K562 (cell line): ENCODE measurements around the gene CHST13. TPM values are rescaled to one million over a fixed set of nuclear protein-coding genes. Genes with fewer than 3 reads are reported as not detected.

Experiments
- IRF2 ChIP-seq: sonication (generic); formaldehyde crosslinking; IDR thresholded peaks from 2 replicates; pipeline ENCODE4 v1.8.1; 2022; ENCODE audit warnings: mild to moderate bottlenecking, missing genetic modification reagents
- NCOA1 ChIP-seq: fragments of 450-650 bp; IDR thresholded peaks from 2 replicates; pipeline ENCODE4 v1.6.1; 2016; ENCODE audit warnings: low read depth
- REST ChIP-seq, 2 experiments: fragments of 450-650 bp; formaldehyde crosslinking in 1 of 2; IDR thresholded peaks; 2 replicates each; pipeline versions ENCODE4 v1.4.0 to v1.6.1; 2014 to 2020; ENCODE audit warnings: mild to moderate bottlenecking in 2 of 2, borderline replicate concordance in 1 of 2, low read depth in 1 of 2
- ZNF239 ChIP-seq: fragments of 250-450 bp; sonication (Bioruptor Pico); IDR thresholded peaks from 2 replicates; pipeline ENCODE4 v1.4.0; 2020; ENCODE audit warnings: mild to moderate bottlenecking
- polyA plus RNA-seq, 8 experiments: library from polyadenylated mRNA; depleted of rRNA in 4 of 8; stranded (reverse) in 5 of 8; unstranded in 3 of 8; fragments of >200 nt; fragmentation: Nextera tagmentation in 2 of 8; fragmentation: Illumina TruSeq in 1 of 8; extraction: Ambion mirVana in 2 of 8; extraction: Trizol in 1 of 8; gene quantifications; 2 replicates each; pipeline versions ENCODE4 v1.2.1 to v1.2.3, GENCODE V29; 2011 to 2014; ENCODE audit warnings: inconsistent platforms in 1 of 8, missing spikeins in 1 of 8
- total RNA-seq, 7 experiments: library from RNA; depleted of rRNA in 6 of 7; stranded (reverse); fragments of >200 nt in 6 of 7; fragmentation: Illumina TruSeq in 2 of 7; extraction: Trizol in 2 of 7; gene quantifications; 2 replicates each; pipeline versions ENCODE4 v1.2.1 to v1.2.3, GENCODE V29; 2011 to 2021; ENCODE audit warnings: low replicate concordance in 1 of 7
- TF ChIP-seq, protein P1 (sequence below): sonication (generic); formaldehyde crosslinking; IDR thresholded peaks from 2 replicates; pipeline ENCODE4 v1.8.1; 2023; ENCODE audit warnings: missing genetic modification reagents, mild to moderate bottlenecking, borderline replicate concordance

CHST13 gene
- total and polyA plus RNA-seq, 9 of the 15 experiments (the other 6 are each of a cell fraction or from before 2014, with no cell fraction given) = not detected

- TF ChIP-seq, protein P1, sequence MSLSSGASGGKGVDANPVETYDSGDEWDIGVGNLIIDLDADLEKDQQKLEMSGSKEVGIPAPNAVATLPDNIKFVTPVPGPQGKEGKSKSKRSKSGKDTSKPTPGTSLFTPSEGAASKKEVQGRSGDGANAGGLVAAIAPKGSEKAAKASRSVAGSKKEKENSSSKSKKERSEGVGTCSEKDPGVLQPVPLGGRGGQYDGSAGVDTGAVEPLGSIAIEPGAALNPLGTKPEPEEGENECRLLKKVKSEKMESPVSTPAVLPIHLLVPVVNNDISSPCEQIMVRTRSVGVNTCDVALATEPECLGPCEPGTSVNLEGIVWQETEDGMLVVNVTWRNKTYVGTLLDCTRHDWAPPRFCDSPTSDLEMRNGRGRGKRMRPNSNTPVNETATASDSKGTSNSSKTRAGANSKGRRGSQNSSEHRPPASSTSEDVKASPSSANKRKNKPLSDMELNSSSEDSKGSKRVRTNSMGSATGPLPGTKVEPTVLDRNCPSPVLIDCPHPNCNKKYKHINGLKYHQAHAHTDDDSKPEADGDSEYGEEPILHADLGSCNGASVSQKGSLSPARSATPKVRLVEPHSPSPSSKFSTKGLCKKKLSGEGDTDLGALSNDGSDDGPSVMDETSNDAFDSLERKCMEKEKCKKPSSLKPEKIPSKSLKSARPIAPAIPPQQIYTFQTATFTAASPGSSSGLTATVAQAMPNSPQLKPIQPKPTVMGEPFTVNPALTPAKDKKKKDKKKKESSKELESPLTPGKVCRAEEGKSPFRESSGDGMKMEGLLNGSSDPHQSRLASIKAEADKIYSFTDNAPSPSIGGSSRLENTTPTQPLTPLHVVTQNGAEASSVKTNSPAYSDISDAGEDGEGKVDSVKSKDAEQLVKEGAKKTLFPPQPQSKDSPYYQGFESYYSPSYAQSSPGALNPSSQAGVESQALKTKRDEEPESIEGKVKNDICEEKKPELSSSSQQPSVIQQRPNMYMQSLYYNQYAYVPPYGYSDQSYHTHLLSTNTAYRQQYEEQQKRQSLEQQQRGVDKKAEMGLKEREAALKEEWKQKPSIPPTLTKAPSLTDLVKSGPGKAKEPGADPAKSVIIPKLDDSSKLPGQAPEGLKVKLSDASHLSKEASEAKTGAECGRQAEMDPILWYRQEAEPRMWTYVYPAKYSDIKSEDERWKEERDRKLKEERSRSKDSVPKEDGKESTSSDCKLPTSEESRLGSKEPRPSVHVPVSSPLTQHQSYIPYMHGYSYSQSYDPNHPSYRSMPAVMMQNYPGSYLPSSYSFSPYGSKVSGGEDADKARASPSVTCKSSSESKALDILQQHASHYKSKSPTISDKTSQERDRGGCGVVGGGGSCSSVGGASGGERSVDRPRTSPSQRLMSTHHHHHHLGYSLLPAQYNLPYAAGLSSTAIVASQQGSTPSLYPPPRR (CRISPR knock-in tag) = no peak
- TF ChIP-seq NCOA1 (no peak), REST (IDR thresholded peaks at IDR 0.05; ENCODE audit: borderline replicate concordance) (peak; percentile 55; the same call in 1 of the 2 replicates), REST (CRISPR knock-in tag; IDR thresholded peaks at IDR 0.05; ENCODE audit: low read depth) (no peak), IRF2 (no peak), ZNF239 (CRISPR knock-in tag) (no peak)
Observed at GRCh38 chr3:126522363-126522788, 1.6 kb upstream of the CHST13 start (continued).
